Measurements from ENCODE around the gene RPGRIP1L. TPM values are rescaled to one million over a fixed set of nuclear protein-coding genes. Genes with fewer than 3 reads are reported as not detected.

RPGRIP1L gene
- total RNA-seq, 1 donor from 2014 or later, result 1.7 TPM

DNA sequence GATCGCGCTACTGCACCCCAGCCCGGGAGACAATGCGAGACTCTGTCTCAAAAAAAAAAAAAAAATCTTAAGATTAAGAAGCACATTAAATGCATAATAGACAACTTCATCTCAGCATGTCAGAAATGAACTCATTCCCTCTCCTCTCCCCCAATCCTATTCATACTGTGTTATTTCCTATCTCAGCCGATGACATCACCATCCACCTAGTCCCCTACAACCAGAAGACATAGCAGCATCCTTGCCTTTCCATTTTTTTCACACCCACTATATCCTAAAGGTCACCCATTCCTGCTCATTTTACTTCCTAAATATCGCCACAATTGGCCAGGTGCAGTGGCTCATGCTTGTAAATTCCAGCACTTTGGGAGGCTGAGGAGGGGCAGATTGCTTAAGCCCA is 81.3 kb downstream of the RPGRIP1L start:
- no peaks in the 10 kb centered on the region for H3K27me3 ChIP-seq (ENCODE audit: low read depth)
- intact Hi-C loops (cut with micrococcal nuclease), result no loop called here
- DNase-seq, result no peak
- no peak overlapping the region for H3K27ac ChIP-seq (replicated peaks)
- H3K4me3 ChIP-seq, result no peak overlapping the region
- TF ChIP-seq, protein P1, sequence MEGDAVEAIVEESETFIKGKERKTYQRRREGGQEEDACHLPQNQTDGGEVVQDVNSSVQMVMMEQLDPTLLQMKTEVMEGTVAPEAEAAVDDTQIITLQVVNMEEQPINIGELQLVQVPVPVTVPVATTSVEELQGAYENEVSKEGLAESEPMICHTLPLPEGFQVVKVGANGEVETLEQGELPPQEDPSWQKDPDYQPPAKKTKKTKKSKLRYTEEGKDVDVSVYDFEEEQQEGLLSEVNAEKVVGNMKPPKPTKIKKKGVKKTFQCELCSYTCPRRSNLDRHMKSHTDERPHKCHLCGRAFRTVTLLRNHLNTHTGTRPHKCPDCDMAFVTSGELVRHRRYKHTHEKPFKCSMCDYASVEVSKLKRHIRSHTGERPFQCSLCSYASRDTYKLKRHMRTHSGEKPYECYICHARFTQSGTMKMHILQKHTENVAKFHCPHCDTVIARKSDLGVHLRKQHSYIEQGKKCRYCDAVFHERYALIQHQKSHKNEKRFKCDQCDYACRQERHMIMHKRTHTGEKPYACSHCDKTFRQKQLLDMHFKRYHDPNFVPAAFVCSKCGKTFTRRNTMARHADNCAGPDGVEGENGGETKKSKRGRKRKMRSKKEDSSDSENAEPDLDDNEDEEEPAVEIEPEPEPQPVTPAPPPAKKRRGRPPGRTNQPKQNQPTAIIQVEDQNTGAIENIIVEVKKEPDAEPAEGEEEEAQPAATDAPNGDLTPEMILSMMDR (IDR thresholded peaks at IDR 0.05; ENCODE audit: borderline replicate concordance), result no peak
- no peaks in the 10 kb centered on the region for H3K4me1 ChIP-seq
- H3K9me3 ChIP-seq (replicated peaks), result no peaks in the 10 kb centered on the region
- no peaks in the 10 kb centered on the region for H3K36me3 ChIP-seq

DNA sequence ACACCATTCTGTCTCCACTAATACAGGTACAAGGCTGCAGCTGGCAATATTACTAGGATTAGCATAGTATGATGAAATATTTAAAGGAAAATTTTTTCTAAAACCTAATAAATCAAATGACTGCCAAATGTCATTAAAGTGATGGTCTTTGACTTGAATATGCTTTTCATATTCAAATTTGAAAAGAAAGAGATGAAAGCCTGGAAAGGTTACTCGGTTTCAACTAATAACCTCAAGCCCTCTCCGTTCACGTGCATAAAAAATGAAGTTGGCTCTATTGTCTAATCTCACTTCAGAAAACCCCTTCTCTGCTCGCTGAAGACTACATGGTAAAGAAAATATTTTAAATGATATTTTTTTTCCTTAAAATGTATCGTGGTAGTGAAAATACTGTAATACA is 83.2 kb downstream of the RPGRIP1L start:
- H3K36me3 ChIP-seq, result no peaks in the 10 kb centered on the region
- intact Hi-C loops (cut with micrococcal nuclease), result no loop called here
- no peak for DNase-seq
- H3K4me3 ChIP-seq, result no peak overlapping the region
- no peak overlapping the region for H3K27ac ChIP-seq (replicated peaks)
- no peaks in the 10 kb centered on the region for H3K4me1 ChIP-seq
- H3K9me3 ChIP-seq (replicated peaks), result no peaks in the 10 kb centered on the region
- no peaks in the 10 kb centered on the region for H3K27me3 ChIP-seq (ENCODE audit: low read depth)
- TF ChIP-seq, protein P1 (IDR thresholded peaks at IDR 0.05; ENCODE audit: borderline replicate concordance), result no peak

DNA sequence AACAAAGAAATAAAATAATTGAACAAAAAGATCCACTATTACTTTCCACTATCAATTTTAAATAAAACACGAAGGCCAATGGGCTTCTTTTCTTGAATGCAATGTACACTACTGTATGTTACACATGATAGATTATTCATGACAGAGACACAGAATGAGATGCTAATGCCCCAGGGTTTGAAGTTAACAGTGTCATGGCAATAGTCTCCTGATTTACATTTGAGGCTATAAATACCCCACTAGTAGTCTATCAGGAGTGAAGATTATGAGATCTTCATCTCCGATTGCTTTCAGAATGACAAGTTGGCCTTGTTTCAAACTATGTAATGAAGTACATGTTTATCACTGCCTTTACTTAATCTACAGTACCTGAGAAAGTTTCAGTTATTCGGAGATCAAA is 84.4 kb downstream of the RPGRIP1L start:
- TF ChIP-seq, protein P1 (IDR thresholded peaks at IDR 0.05; ENCODE audit: borderline replicate concordance), result no peak
- H3K4me1 ChIP-seq, result no peaks in the 10 kb centered on the region
- DNase-seq, result no peak
- H3K4me3 ChIP-seq, result no peak overlapping the region
- H3K27ac ChIP-seq (replicated peaks), result no peak overlapping the region
- no peaks in the 10 kb centered on the region for H3K27me3 ChIP-seq (ENCODE audit: low read depth)
- H3K9me3 ChIP-seq (replicated peaks), result no peaks in the 10 kb centered on the region
- no peaks in the 10 kb centered on the region for H3K36me3 ChIP-seq
- intact Hi-C loops (cut with micrococcal nuclease), result no loop called here

- Histone ChIP-seq H3K9me3 (replicated peaks) (no peaks in the 10 kb centered on the region), H3K27me3 (ENCODE audit: low read depth) (no peaks in the 10 kb centered on the region), H3K27ac (replicated peaks) (no peak overlapping the region), H3K4me1 (no peaks in the 10 kb centered on the region), H3K4me3 (no peak overlapping the region), H3K36me3 (no peaks in the 10 kb centered on the region)
- intact Hi-C loops (cut with micrococcal nuclease), result no loop called here
- TF ChIP-seq, protein P1 (IDR thresholded peaks at IDR 0.05; ENCODE audit: borderline replicate concordance), result no peak
- no peak for DNase-seq
Measured at GRCh38 chr16:53614346-53614745, 89.3 kb downstream of the RPGRIP1L start.

DNA sequence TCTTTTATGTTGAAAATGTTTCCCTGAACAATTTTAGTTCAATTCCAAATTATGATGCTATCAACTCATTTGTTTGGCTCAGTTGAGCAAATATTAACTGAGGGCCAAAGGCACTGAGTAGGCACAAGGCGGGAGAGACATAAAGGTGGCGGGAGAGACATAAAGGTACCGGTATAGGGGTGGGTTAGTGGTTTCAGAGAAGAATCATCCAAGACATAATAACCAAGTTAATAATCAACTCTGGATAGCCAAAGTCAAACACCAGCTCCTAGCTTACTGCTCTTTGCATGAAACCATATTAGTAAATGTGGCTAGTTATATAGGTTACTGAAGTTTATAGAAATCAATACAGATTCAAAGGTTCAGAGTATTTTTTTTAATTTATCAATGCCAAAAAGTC is 91.7 kb downstream of the RPGRIP1L start:
- DNase-seq, result no peak
- no peaks in the 10 kb centered on the region for H3K27me3 ChIP-seq (ENCODE audit: low read depth)
- H3K27ac ChIP-seq (replicated peaks), result no peak overlapping the region
- TF ChIP-seq, protein P1 (IDR thresholded peaks at IDR 0.05; ENCODE audit: borderline replicate concordance), result no peak
- H3K4me3 ChIP-seq, result no peak overlapping the region
- H3K9me3 ChIP-seq (replicated peaks), result no peaks in the 10 kb centered on the region
- no peaks in the 10 kb centered on the region for H3K4me1 ChIP-seq
- intact Hi-C loops (cut with micrococcal nuclease), result no loop called here
- no peaks in the 10 kb centered on the region for H3K36me3 ChIP-seq
